ENCODE data around the gene ZNF276.
A peak's percentile ranks its signal among the peaks of the same experiment; 100 is the strongest.

DNA sequence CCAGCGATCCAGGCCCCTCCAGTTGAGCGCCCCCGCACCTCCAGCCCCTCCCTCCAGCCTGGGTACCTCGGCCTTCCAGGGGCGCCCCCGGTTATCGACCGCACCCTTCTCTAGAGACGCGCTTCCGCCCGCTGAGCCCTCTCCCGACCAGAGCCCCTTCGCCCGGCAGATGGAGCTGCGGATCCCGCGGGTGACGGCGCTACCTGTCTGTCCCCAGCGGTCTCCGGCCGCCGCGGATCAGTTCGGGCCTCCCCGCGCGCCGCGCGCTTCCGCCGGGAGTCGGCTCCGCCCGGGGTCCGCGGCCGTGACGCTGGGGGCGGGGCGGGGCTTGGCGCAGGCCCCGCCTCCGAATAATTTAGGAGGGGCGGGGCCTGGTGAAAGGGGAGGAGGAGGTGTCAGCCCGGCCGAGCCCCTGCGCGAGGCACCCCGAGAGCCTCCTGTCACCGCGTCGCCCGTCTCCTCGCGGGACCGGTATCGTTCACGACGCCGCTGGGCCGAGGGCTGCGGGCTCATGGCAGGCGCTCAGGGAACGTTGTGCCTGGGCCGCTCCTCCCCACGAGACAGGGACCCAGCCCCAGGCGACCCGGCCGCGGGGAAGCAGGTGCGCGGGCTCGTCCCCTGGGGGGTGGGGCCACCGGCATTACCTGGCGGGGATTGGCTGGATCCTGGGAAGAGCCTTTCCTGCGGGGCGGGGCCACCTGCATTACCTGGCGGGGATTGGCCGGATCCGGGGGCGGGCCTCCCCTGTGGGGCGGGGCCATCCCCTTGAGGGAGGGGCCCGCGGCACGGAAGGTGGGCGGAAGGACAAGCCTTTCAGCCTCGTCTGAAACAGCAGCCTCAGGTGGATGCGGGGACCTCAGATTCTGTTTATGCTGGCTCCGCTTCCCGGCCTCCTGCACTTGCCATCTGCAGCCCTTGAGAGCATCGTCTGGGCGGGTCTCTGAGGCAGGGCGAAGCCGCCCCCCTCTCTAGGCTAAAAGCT, 19.6 kb upstream of the ZNF276 start, which contains the start of gene SPATA2L:
- TF ChIP-seq, protein P1, sequence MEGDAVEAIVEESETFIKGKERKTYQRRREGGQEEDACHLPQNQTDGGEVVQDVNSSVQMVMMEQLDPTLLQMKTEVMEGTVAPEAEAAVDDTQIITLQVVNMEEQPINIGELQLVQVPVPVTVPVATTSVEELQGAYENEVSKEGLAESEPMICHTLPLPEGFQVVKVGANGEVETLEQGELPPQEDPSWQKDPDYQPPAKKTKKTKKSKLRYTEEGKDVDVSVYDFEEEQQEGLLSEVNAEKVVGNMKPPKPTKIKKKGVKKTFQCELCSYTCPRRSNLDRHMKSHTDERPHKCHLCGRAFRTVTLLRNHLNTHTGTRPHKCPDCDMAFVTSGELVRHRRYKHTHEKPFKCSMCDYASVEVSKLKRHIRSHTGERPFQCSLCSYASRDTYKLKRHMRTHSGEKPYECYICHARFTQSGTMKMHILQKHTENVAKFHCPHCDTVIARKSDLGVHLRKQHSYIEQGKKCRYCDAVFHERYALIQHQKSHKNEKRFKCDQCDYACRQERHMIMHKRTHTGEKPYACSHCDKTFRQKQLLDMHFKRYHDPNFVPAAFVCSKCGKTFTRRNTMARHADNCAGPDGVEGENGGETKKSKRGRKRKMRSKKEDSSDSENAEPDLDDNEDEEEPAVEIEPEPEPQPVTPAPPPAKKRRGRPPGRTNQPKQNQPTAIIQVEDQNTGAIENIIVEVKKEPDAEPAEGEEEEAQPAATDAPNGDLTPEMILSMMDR (IDR thresholded peaks at IDR 0.05): no peak; the same call in 1 of the 2 replicates
- TF ChIP-seq POLR2AphosphoS5 (IDR thresholded peaks at IDR 0.05; ENCODE audit: low read depth, low read length) (peak; percentile 49; the same call in 1 of the 2 replicates), TCF7L2 (IDR thresholded peaks at IDR 0.05; ENCODE audit: low read depth, low read length) (no peak)

Data from Panc1 (cell line).